Heart right ventricle (tissue), 16 donors: Measurements from ENCODE around the gene KIF4A. TPM values are rescaled to one million over a fixed set of nuclear protein-coding genes. Genes with fewer than 3 reads are reported as not detected.

Experiments
- ATAC-seq, 8 donors: fragments of 200-7000 bp; cut with Tn5 transposase; one replicate each; pipeline ENCODE4 v1.9.1; 2020; ENCODE audit warnings: mild to moderate bottlenecking in 8 of 8, moderate library complexity in 8 of 8, moderate number of reproducible peaks in 1 of 8
- DNase-seq, 2 donors: peaks; one replicate each; pipeline ENCODE4 v3.0.0-alpha.2; 2020
- H3K27ac ChIP-seq, 10 donors: fragments of 200-600 bp; sonication (generic) in 2 of 10; one replicate each; pipeline versions ENCODE4 v1.5.0 to v1.8.0; 2020 to 2022; ENCODE audit warnings: mild to moderate bottlenecking in 3 of 10
- H3K27me3 ChIP-seq, 7 donors: fragments of 200-600 bp; one replicate each; pipeline ENCODE4 v1.8.0; 2021 to 2022; ENCODE audit warnings: mild to moderate bottlenecking in 2 of 7
- H3K36me3 ChIP-seq, 9 donors: fragments of 200-600 bp; sonication (generic) in 1 of 9; one replicate each; pipeline versions ENCODE4 v1.5.0 to v1.8.0; 2020 to 2022; ENCODE audit warnings: mild to moderate bottlenecking in 2 of 9
- H3K4me1 ChIP-seq, 9 donors: fragments of 200-600 bp; sonication (generic) in 1 of 9; one replicate each; pipeline versions ENCODE4 v1.5.0 to v1.8.0; 2020 to 2022; ENCODE audit warnings: mild to moderate bottlenecking in 4 of 9
- H3K4me3 ChIP-seq, 10 donors: fragments of 200-600 bp; sonication (generic) in 2 of 10; one replicate each; pipeline versions ENCODE4 v1.5.0 to v1.8.0; 2020 to 2022; ENCODE audit warnings: mild to moderate bottlenecking in 7 of 10, moderate library complexity in 2 of 10
- H3K9me3 ChIP-seq, 11 donors: fragments of 200-600 bp in 10 of 11; sonication (generic) in 2 of 11; one replicate each; pipeline versions ENCODE4 v1.5.0 to v1.8.0; 2013 to 2022; ENCODE audit warnings: mild to moderate bottlenecking in 2 of 11, control low read depth in 1 of 11, moderate library complexity in 1 of 11
- CTCF ChIP-seq, 9 donors: fragments of 200-600 bp; sonication (generic) in 2 of 9; IDR thresholded peaks; one replicate each; pipeline versions ENCODE4 v1.5.0 to v1.8.0; 2021 to 2022; ENCODE audit warnings: antibody characterized with exemption in 9 of 9, mild to moderate bottlenecking in 5 of 9, moderate library complexity in 1 of 9
- WGBS, 2 donors: extraction: QIAGEN DNeasy Blood & Tissue Kit; methylation state at CpG; one replicate each; pipeline ENCODE4 v1.1.7; 2013; ENCODE audit warnings: inconsistent platforms in 1 of 2; 5-methylcytosine and 5-hydroxymethylcytosine counted together
- intact Hi-C, 10 donors: fragments of 100-400 bp; cut with DNase I; formaldehyde crosslinking; loops; one replicate each; pipeline versions ENCODE4 v1.11.1 to v1.14.2; 2022
- polyA plus RNA-seq, 2 donors: library from polyadenylated mRNA; stranded (reverse); fragments of 200-250 nt; gene quantifications; one replicate each; pipeline ENCODE4 v1.2.3, GENCODE V29; 2013
- total RNA-seq, 10 donors: library from RNA; stranded (reverse); fragmentation: NEBNext Ultra II Directional in 3 of 10; extraction: Animal tissue kit (Norgen Biotek cat#: 25700) in 3 of 10; gene quantifications; one replicate each; pipeline versions ENCODE4 v1.2.1 to v1.2.4, GENCODE V29; 2021 to 2023
- donor health status: Arrhythmogenic right ventricular cardiomyopathy.
- donor health status: ischemic (EF 13 %, LVEDD 7.1; RV severe dilation, severe dysfunction).
- donor health status: healthy with polysubstance abuse.
- donor health status: DM: no; HTN: yes; CAD: no.
- donor health status: DM: no; HTN: no; CAD: no.
- donor health status: ischemic (EF 25% LVEDD 6.9; RV normal size, moderate dysfunction).
- donor health status: ischemic (EF 25% LVEDD 5.7; RV mildly dilated, moderate dysfunction).
- donor health status: healthy.
- donor health status: DM: yes; HTN: yes; CAD: no.
- donor health status: Ischemic cardiomyopathy.
- donor health status: ischemic (EF 35%, LVEDD 5.7; RV mildly dilated, moderate dysfunction).
- donor health status: nonischemic (EF 11% LVEDD 7.7; RV severe dilation, severe dysfunction).
- donor health status: DM: yes; HTN: yes; CAD: no.
- donor health status: PGD.
- donor health status: ischemic (EF 29% LVEDD 5.4; RV normal size, mild dysfunction).
- donor health status: nonischemic (EF 23%, LVEDD 6.1; RV moderate dilation, normal function).

The KIF4A gene
- total and polyA plus RNA-seq, 12 donors, result 0.07 to 2.8 (median 0.24) TPM; not detected in 4

- Histone ChIP-seq H3K36me3 (no peaks in the 10 kb centered on the region), H3K9me3 (no peaks in the 10 kb centered on the region), H3K4me3 (peak overlapping the region; percentile 35 to 63 (median 54)), H3K4me1 (peaks cover 0 to 14% (median 0%) of the 10 kb centered on the region in 9 donors), H3K27ac (peak overlapping the region; percentile 50 to 85 (median 75)), H3K27me3 (peaks cover 0 to 44% (median 0%) of the 10 kb centered on the region in 7 donors)
- 10 to 27% methylated on average over 11 to 40 of the region's 48 CpGs for WGBS, 2 donors
- DNase-seq (peak; percentile 52 to 70), ATAC-seq (peak; percentile 76 to 94 (median 90))
- intact Hi-C loops, result loop anchor here in 9 of 10 donors (2.0 to 10.0 kb wide), 4 partner anchors 26 to 210 kb away; no protein-coding TSS in a partner anchor
- peak; percentile 49 to 81 (median 74) for TF ChIP-seq CTCF (IDR thresholded peaks at IDR 0.05)
These were observed 164.8 kb downstream of the KIF4A start for GRCh38 chrX:70454441-70455365.

GRCh38 chrX:70455366-70456202, 165.7 kb downstream of the KIF4A start:
- H3K27me3 ChIP-seq, result peaks cover 0 to 44% (median 0%) of the 10 kb centered on the region in 7 donors
- H3K9me3 ChIP-seq, result no peaks in the 10 kb centered on the region
- ATAC-seq, result peak in 4 of 8 donors; percentile 7 to 37 (median 16)
- no peak for DNase-seq
- H3K27ac ChIP-seq, result peak overlapping the region; percentile 50 to 85 (median 75)
- WGBS, 2 donors, result 23 to 33% methylated on average over 21 to 32 of the region's 32 CpGs
- no peaks in the 10 kb centered on the region for H3K36me3 ChIP-seq
- H3K4me1 ChIP-seq, result peaks cover 0 to 14% (median 0%) of the 10 kb centered on the region in 9 donors
- intact Hi-C loops, result loop anchor here in 5 of 10 donors (2.0 to 10.0 kb wide), 3 partner anchors 21 to 209 kb away; no protein-coding TSS in a partner anchor
- H3K4me3 ChIP-seq, result peak overlapping the region; percentile 35 to 63 (median 54)
- no peak for TF ChIP-seq CTCF (IDR thresholded peaks at IDR 0.05)

- Histone ChIP-seq H3K27ac (peak overlapping the region in 2 of 10 donors; percentile 81 to 85), H3K4me1 (peaks cover 0 to 14% (median 0%) of the 10 kb centered on the region in 9 donors), H3K4me3 (peak overlapping the region in 4 of 10 donors; percentile 37 to 63 (median 58)), H3K9me3 (no peaks in the 10 kb centered on the region), H3K36me3 (no peaks in the 10 kb centered on the region), H3K27me3 (peaks cover 0 to 44% (median 0%) of the 10 kb centered on the region in 7 donors)
- 58 to 65% methylated on average over 2 of the region's 2 CpGs for WGBS, 2 donors
- TF ChIP-seq CTCF (IDR thresholded peaks at IDR 0.05), result no peak
- no peak for ATAC-seq
- DNase-seq, result no peak
- intact Hi-C loops, result loop anchor here in 4 of 10 donors (2.0 to 10.0 kb wide), 2 partner anchors 21 to 209 kb away; no protein-coding TSS in a partner anchor
These were observed 166.4 kb downstream of the KIF4A start for GRCh38 chrX:70456256-70456655.

- ATAC-seq (no peak), DNase-seq (no peak)
- intact Hi-C loops, result no loop called here
- H3K9me3 ChIP-seq, result no peaks in the 10 kb centered on the region
- peaks cover 0 to 19% (median 0%) of the 10 kb centered on the region in 7 donors for H3K27me3 ChIP-seq
- no peak overlapping the region for H3K4me3 ChIP-seq
- peaks cover 0 to 1% (median 0%) of the 10 kb centered on the region in 9 donors for H3K4me1 ChIP-seq
- H3K27ac ChIP-seq, result no peak overlapping the region
- 92 to 100% methylated on average over 2 of the region's 2 CpGs for WGBS, 2 donors
- TF ChIP-seq CTCF (IDR thresholded peaks at IDR 0.05), result no peak
- no peaks in the 10 kb centered on the region for H3K36me3 ChIP-seq
These were observed 171.1 kb downstream of the KIF4A start for GRCh38 chrX:70461026-70461425.
